ENCODE measurements around the gene HSD17B2. TPM values are rescaled to one million over a fixed set of nuclear protein-coding genes. Genes with fewer than 3 reads are reported as not detected.
"Not testable (repeated sequence)": the region's sequence is repeated elsewhere in the genome, so short reads cannot be mapped to it uniquely, and the experiment has no call there.

HSD17B2 gene
- total RNA-seq, 2 experiments from 2014 or later, result not detected

DNA sequence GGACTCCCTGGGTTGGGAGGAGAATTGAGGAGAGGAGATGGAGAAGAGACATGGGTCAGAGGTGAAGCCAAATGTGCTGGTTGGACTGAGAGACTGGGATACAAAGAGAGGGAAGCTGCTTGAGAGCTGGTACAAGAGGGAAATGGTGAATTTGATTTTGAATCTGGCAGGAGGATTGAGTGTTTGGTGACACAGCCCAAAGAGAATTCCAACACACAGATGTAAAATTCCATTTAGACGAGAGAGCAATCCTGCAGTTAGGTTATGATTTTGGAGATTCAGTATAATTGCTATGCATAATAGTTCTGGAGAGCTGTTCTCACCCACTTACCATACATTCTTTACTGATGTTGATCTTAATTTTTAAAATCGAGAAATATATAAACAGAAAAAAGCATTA, 57.7 kb downstream of the HSD17B2 start:
- no peak overlapping the region for H3K4me3 Mint-ChIP-seq
- peaks cover 3% of the 10 kb centered on the region for H3K4me1 Mint-ChIP-seq (ENCODE audit: low read depth)
- H3K36me3 Mint-ChIP-seq (ENCODE audit: low read depth), result no peaks in the 10 kb centered on the region
- H3K9me3 Mint-ChIP-seq, result no peaks in the 10 kb centered on the region
- CTCF ChIA-PET, result no interaction called here
- no peak overlapping the region for H3K27ac Mint-ChIP-seq
- peaks cover 4% of the 10 kb centered on the region for H3K27me3 Mint-ChIP-seq (ENCODE audit: low read depth)
- no peak for DNase-seq
- intact Hi-C loops (cut with micrococcal nuclease), result no loop called here

- Mint-ChIP-seq H3K4me1 (ENCODE audit: low read depth) (peaks cover 3% of the 10 kb centered on the region), H3K27ac (no peak overlapping the region), H3K4me3 (no peak overlapping the region), H3K36me3 (ENCODE audit: low read depth) (no peaks in the 10 kb centered on the region), H3K27me3 (ENCODE audit: low read depth) (peaks cover 4% of the 10 kb centered on the region), H3K9me3 (no peaks in the 10 kb centered on the region)
- no peak for DNase-seq
- CTCF ChIA-PET, result no interaction called here
- intact Hi-C loops (cut with micrococcal nuclease), result no loop called here
These were observed 58.7 kb downstream of the HSD17B2 start for GRCh38 chr16:82093666-82094300.

- DNase-seq, result no peak
- Mint-ChIP-seq H3K4me1 (ENCODE audit: low read depth) (peaks cover 3% of the 10 kb centered on the region), H3K27me3 (ENCODE audit: low read depth) (peaks cover 4% of the 10 kb centered on the region), H3K36me3 (ENCODE audit: low read depth) (no peaks in the 10 kb centered on the region), H3K27ac (no peak overlapping the region), H3K9me3 (peaks cover 2% of the 10 kb centered on the region), H3K4me3 (no peak overlapping the region)
- intact Hi-C loops (cut with micrococcal nuclease), result no loop called here
- CTCF ChIA-PET, result no interaction called here
These were observed 60.0 kb downstream of the HSD17B2 start for GRCh38 chr16:82094942-82095540.

DNA sequence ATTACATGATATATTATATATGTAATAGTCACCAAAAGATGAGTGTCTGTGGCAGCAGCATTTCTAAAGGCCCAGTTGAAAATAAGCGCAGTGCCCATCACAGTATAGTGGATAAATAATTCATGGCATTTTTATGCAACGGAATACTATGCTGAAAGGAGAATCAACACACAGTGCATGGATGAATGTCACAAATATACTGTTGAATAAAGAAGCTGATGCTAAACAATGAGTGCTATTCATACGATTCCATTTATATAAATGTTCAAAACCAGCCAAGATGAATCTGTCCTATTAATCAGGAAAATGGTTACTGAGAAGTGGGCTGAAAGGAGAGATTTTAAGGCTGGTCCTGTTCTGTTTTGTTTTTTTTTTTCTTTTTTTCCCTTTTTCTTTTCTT, 61.6 kb downstream of the HSD17B2 start:
- intact Hi-C loops (cut with micrococcal nuclease), result no loop called here

DNA sequence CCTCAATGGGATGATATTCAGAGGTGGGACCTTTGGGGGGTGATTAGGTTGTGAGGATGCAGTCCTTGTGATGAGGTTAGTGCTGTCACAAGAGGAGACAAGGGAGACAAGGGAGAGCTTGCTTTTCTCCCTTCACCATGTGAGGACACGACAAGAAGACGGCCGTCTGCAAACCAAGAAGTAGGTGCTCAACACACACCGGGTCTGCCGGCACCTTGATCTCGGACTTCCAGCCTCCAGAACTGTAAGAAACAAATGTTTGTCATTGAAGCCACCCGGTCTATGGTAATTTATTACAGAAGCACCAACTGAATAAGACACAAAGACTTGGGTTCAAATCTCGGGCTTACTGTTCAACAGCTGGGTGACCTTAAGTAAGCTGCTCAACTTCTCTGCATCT, 70.1 kb downstream of the HSD17B2 start:
- peaks cover 4% of the 10 kb centered on the region for H3K4me1 Mint-ChIP-seq (ENCODE audit: low read depth)
- DNase-seq, result no peak
- CTCF ChIA-PET, result no interaction called here
- H3K4me3 Mint-ChIP-seq, result no peak overlapping the region
- H3K36me3 Mint-ChIP-seq (ENCODE audit: low read depth), result no peaks in the 10 kb centered on the region
- H3K27me3 Mint-ChIP-seq (ENCODE audit: low read depth), result peaks cover 5% of the 10 kb centered on the region
- no peaks in the 10 kb centered on the region for H3K9me3 Mint-ChIP-seq
- no peak overlapping the region for H3K27ac Mint-ChIP-seq
- intact Hi-C loops (cut with micrococcal nuclease), result no loop called here

More for the DNA sequence above, 61.6 kb downstream of the HSD17B2 start:
- H3K27me3 Mint-ChIP-seq (ENCODE audit: low read depth), result peaks cover 4% of the 10 kb centered on the region
- H3K36me3 Mint-ChIP-seq (ENCODE audit: low read depth), result no peaks in the 10 kb centered on the region
- CTCF ChIA-PET, result no interaction called here
- H3K4me3 Mint-ChIP-seq, result no peak overlapping the region
- peaks cover 3% of the 10 kb centered on the region for H3K4me1 Mint-ChIP-seq (ENCODE audit: low read depth)
- no peak overlapping the region for H3K27ac Mint-ChIP-seq
- no peak for DNase-seq
- peaks cover 2% of the 10 kb centered on the region for H3K9me3 Mint-ChIP-seq

DNA sequence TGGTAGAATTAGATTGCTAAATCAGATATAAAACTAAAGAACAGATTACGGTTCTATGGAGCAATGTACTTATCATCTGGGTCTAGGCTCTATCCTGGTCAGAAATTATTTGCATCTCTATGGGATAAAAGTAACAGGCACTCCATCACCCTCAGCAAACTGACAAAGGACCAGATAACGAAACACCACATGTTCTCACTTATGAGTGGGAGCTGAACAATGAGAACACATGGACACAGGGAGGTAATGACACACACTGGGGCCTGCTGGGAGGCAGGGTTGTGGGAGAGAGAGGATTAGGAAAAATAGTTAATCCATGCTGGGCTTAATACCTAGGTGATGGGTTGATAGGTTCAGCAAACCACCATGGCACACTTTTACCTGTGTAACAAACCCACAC, 73.0 kb downstream of the HSD17B2 start:
- peaks cover 4% of the 10 kb centered on the region for H3K4me1 Mint-ChIP-seq (ENCODE audit: low read depth)
- H3K9me3 Mint-ChIP-seq, result no peaks in the 10 kb centered on the region

DNA sequence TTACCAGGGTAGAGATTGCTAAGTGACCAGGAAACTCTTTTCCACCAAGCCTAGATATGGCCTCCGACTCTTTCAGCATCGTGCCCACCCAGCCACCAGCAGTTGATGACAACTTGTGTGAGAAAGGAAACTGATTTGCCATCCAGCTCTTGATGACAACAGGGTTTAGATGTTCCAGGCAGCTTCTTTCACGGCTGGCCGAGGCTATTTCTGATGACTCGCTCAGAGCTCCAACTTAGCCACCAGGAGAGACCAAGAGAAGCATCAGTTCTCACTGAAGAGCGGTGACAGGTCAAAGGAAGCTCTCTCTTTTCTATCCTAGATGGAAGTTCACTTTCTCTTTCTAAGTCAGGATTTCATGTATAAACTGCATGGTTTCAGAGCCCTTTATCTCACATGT, 73.7 kb downstream of the HSD17B2 start:
- intact Hi-C loops (cut with micrococcal nuclease), result no loop called here
- peaks cover 4% of the 10 kb centered on the region for H3K4me1 Mint-ChIP-seq (ENCODE audit: low read depth)
- CTCF ChIA-PET, result no interaction called here

More for the DNA sequence above, 73.0 kb downstream of the HSD17B2 start:
- H3K36me3 Mint-ChIP-seq (ENCODE audit: low read depth), result no peaks in the 10 kb centered on the region
- H3K27me3 Mint-ChIP-seq (ENCODE audit: low read depth), result peaks cover 5% of the 10 kb centered on the region
- CTCF ChIA-PET, result no interaction called here
- DNase-seq, result no peak
- intact Hi-C loops (cut with micrococcal nuclease), result no loop called here
- no peak overlapping the region for H3K4me3 Mint-ChIP-seq
- H3K27ac Mint-ChIP-seq, result no peak overlapping the region

GRCh38 chr16:82109266-82109665, 74.2 kb downstream of the HSD17B2 start:
- H3K27me3 Mint-ChIP-seq (ENCODE audit: low read depth); DNase-seq; CTCF ChIA-PET; H3K4me1 Mint-ChIP-seq (ENCODE audit: low read depth); intact Hi-C loops (cut with micrococcal nuclease); H3K9me3 Mint-ChIP-seq; H3K36me3 Mint-ChIP-seq (ENCODE audit: low read depth); H3K27ac Mint-ChIP-seq; H3K4me3 Mint-ChIP-seq: not testable (repeated sequence)

More for the DNA sequence above, 73.7 kb downstream of the HSD17B2 start:
- Mint-ChIP-seq H3K4me3 (no peak overlapping the region), H3K9me3 (no peaks in the 10 kb centered on the region), H3K36me3 (ENCODE audit: low read depth) (no peaks in the 10 kb centered on the region), H3K27me3 (ENCODE audit: low read depth) (peaks cover 5% of the 10 kb centered on the region), H3K27ac (no peak overlapping the region)
- no peak for DNase-seq

DNA sequence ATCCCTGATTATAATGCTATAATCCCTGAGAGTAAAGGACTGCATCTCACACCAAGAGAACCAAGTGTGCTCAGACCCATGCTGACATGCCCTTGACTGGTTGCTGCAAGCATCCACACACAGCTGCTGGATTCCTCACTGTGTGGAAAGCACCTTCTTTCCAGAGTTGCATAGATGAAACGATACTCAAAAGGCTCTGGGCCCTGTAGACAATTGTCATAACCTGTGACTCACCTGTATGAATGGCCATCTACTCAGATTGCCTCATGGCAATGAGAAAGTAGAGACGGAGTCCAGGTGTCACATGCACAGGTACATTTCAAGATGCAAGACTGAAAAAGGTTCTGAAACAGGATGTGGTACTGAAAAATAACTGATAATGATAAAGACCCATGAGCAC, 76.9 kb downstream of the HSD17B2 start:
- H3K27me3 Mint-ChIP-seq (ENCODE audit: low read depth), result peaks cover 5% of the 10 kb centered on the region

GRCh38 chr16:82113741-82114140, 78.7 kb downstream of the HSD17B2 start:
- no peaks in the 10 kb centered on the region for H3K36me3 Mint-ChIP-seq (ENCODE audit: low read depth)
- no peak overlapping the region for H3K4me3 Mint-ChIP-seq
- peaks cover 3% of the 10 kb centered on the region for H3K27me3 Mint-ChIP-seq (ENCODE audit: low read depth)
- intact Hi-C loops (cut with micrococcal nuclease), result no loop called here
- H3K9me3 Mint-ChIP-seq, result no peaks in the 10 kb centered on the region
- peaks cover 4% of the 10 kb centered on the region for H3K4me1 Mint-ChIP-seq (ENCODE audit: low read depth)
- CTCF ChIA-PET, result interaction anchor here (0.7 kb wide), 1 partner anchor 49 kb away, joined by 5 read pairs; no protein-coding TSS in a partner anchor
- H3K27ac Mint-ChIP-seq, result no peak overlapping the region
- DNase-seq, result no peak

More for the DNA sequence above, 76.9 kb downstream of the HSD17B2 start:
- peaks cover 4% of the 10 kb centered on the region for H3K4me1 Mint-ChIP-seq (ENCODE audit: low read depth)
- H3K9me3 Mint-ChIP-seq, result no peaks in the 10 kb centered on the region
- no peak overlapping the region for H3K27ac Mint-ChIP-seq
- CTCF ChIA-PET, result no interaction called here
- H3K4me3 Mint-ChIP-seq, result no peak overlapping the region
- intact Hi-C loops (cut with micrococcal nuclease), result no loop called here
- H3K36me3 Mint-ChIP-seq (ENCODE audit: low read depth), result no peaks in the 10 kb centered on the region
- DNase-seq, result no peak

- Mint-ChIP-seq H3K9me3 (no peaks in the 10 kb centered on the region), H3K27ac (no peak overlapping the region), H3K36me3 (ENCODE audit: low read depth) (no peaks in the 10 kb centered on the region), H3K27me3 (ENCODE audit: low read depth) (no peaks in the 10 kb centered on the region), H3K4me3 (no peak overlapping the region), H3K4me1 (ENCODE audit: low read depth) (no peaks in the 10 kb centered on the region)
- no peak for DNase-seq
- intact Hi-C loops (cut with micrococcal nuclease), result no loop called here
- CTCF ChIA-PET, result no interaction called here
These were observed 81.5 kb downstream of the HSD17B2 start for GRCh38 chr16:82116535-82116934.

DNA sequence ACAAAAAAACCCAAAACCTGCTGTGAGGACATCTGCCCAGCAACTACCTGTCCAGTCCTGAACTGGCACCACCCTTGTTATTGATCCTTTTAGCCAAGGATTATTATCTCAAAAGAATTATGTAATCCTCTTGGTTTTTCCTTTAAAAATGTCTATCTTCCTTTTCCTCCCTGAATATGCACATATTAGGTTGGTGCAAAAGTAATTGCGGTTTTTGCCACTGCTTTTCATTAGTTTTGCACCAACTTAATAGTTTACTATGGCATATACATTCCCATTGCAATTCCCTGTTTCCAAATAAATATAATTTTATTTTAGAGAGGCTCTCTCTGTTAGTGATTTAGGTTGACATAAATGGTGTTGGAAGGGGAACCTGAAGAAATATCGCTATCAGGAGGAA, 83.7 kb downstream of the HSD17B2 start:
- DNase-seq, result no peak
- intact Hi-C loops (cut with micrococcal nuclease), result no loop called here
- no peak overlapping the region for H3K4me3 Mint-ChIP-seq
- H3K27me3 Mint-ChIP-seq (ENCODE audit: low read depth), result peaks cover 1% of the 10 kb centered on the region
- no peaks in the 10 kb centered on the region for H3K4me1 Mint-ChIP-seq (ENCODE audit: low read depth)
- H3K27ac Mint-ChIP-seq, result no peak overlapping the region
- CTCF ChIA-PET, result interaction anchor here (0.6 kb wide), 1 partner anchor 13 kb away, joined by 6 read pairs; no protein-coding TSS in a partner anchor
- H3K36me3 Mint-ChIP-seq (ENCODE audit: low read depth), result no peaks in the 10 kb centered on the region
- no peaks in the 10 kb centered on the region for H3K9me3 Mint-ChIP-seq

DNA sequence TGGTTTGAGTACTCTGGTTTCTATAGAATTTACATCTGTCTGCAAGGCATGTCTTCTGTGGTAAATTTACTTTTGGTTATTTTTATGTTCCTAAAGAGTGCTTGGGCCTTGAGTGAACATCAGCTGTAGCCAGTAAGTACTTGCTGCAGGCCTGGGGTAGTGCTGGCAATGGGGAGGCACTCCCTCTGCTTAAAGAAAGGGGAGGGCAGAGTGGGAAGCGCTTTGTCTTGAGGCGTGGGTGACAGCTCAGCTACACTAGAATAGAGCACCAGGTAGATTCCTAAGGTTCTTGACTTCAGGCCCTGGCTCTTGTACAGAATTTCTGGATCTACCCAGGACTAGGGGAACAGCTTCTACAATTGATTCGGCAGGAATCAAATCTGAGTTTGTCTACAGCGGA, 84.4 kb downstream of the HSD17B2 start:
- Mint-ChIP-seq H3K36me3 (ENCODE audit: low read depth) (no peaks in the 10 kb centered on the region), H3K4me1 (ENCODE audit: low read depth) (no peaks in the 10 kb centered on the region), H3K27ac (no peak overlapping the region), H3K9me3 (no peaks in the 10 kb centered on the region), H3K27me3 (ENCODE audit: low read depth) (peaks cover 4% of the 10 kb centered on the region), H3K4me3 (no peak overlapping the region)
- intact Hi-C loops (cut with micrococcal nuclease), result no loop called here
- CTCF ChIA-PET, result no interaction called here
- DNase-seq, result no peak
